ENCODE measurements around the gene ALPG.

The ALPG gene

GRCh38 chr2:232460171-232460570 lies 53.5 kb downstream of the ALPG start:
- no peak for DNase-seq
